ENCODE measurements around the gene AR.

The AR gene

GRCh38 chrX:67543818-67544217 is at the start of gene AR:
Gene AR, plus strand, starts transcription at chrX:67544021. Its CDS starts 1,126 bp downstream, at chrX:67545147.
- DNase-seq = no peak

- DNase-seq = no peak
Measured at GRCh38 chrX:67500617-67501016, 43.2 kb upstream of the AR start.

DNA sequence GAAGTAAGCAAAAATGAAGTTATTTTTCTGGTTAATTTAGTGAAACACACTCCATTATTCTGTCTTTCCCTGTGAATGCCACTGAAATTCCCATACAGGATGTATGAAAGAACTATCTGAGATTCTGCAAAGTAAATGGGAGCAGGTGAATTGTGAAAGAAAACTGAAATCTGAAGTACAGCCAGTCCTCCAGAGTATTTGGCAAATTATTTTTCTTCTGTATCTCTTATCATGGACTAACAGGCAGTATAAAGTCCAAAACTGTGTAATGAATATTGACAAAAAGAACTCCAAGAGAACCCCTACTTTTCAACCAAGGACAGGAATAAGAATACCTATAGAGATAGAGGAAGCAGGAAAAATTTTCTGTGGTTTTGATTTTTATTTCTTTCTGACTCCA is 40.8 kb upstream of the AR start:
- no peak for DNase-seq

DNA sequence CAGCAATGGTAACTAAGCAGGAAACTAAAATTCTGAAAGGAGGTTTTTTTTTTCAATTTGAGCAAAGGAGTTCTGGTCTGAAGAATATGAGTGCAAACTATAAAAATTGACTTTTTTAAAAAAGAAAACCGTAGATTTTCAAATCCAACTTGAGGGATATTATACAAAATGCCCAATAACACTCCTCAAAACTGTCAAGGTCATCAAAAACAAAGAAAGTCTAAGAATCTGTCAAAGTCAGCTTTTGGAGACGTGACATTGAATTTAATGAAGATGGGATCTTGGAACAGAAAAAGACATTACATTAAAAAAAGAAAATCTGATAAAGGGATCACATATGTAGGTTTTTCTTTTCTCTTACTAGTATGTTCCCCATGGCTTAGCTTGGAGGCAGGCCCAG is 40.4 kb upstream of the AR start:
- DNase-seq = no peak

- no peak for DNase-seq
Measured at GRCh38 chrX:67520671-67521070, 23.1 kb upstream of the AR start.

- no peak for DNase-seq
Measured at GRCh38 chrX:67523002-67523681, 20.7 kb upstream of the AR start.

DNA sequence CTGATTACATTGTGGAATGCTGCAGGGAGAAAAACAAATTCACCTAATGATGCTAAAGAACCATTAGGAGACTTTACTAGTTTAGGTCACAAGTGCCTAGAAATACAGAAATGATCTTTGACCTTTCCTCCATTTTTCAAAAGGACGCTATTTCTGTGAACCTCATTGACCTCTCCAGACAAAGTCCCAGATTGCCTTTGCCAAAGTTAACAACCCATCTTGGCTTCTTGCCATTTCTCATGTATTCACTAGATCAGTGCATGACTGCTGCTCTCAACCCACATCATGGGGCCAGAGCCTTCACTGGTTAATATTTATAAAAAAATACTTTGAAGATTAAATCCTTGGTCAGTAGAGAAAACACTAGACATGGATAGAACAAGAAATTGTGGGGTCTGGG is 19.9 kb upstream of the AR start:
- DNase-seq = no peak

GRCh38 chrX:67524428-67524827 is 19.4 kb upstream of the AR start:
- DNase-seq = no peak

- no peak for DNase-seq
Measured at GRCh38 chrX:67524950-67525691, 18.7 kb upstream of the AR start.

DNA sequence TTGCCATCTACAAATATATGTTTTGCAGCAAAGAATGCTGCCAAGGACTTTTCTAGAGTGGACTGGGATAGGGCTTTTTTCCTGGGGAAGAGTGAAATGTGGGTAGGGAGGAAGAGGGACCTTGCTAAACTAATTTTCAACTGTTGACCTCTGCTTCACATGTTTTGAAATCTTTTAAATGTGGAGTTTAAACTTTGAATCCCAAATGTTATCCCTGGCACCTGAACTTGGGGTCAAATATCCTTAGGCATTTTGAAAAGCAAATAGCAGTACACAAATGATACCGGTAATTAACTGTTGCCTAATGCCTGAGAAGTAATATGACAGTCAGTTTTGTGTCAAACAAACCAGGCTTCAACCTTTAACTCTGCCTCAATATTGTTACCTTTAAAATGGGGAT is 7.3 kb upstream of the AR start:
- DNase-seq = no peak

GRCh38 chrX:67538383-67538782 is 5.4 kb upstream of the AR start:
- no peak for DNase-seq

DNA sequence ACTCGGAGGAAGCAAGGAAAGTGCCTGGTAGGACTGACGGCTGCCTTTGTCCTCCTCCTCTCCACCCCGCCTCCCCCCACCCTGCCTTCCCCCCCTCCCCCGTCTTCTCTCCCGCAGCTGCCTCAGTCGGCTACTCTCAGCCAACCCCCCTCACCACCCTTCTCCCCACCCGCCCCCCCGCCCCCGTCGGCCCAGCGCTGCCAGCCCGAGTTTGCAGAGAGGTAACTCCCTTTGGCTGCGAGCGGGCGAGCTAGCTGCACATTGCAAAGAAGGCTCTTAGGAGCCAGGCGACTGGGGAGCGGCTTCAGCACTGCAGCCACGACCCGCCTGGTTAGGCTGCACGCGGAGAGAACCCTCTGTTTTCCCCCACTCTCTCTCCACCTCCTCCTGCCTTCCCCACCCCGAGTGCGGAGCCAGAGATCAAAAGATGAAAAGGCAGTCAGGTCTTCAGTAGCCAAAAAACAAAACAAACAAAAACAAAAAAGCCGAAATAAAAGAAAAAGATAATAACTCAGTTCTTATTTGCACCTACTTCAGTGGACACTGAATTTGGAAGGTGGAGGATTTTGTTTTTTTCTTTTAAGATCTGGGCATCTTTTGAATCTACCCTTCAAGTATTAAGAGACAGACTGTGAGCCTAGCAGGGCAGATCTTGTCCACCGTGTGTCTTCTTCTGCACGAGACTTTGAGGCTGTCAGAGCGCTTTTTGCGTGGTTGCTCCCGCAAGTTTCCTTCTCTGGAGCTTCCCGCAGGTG is 637 bp downstream of the AR start:
- DNase-seq = no peak

- no peak for DNase-seq
Measured at GRCh38 chrX:67545036-67545821, 1.4 kb downstream of the AR start.

GRCh38 chrX:67545893-67546495 is 2.2 kb downstream of the AR start:
- DNase-seq = no peak

DNA sequence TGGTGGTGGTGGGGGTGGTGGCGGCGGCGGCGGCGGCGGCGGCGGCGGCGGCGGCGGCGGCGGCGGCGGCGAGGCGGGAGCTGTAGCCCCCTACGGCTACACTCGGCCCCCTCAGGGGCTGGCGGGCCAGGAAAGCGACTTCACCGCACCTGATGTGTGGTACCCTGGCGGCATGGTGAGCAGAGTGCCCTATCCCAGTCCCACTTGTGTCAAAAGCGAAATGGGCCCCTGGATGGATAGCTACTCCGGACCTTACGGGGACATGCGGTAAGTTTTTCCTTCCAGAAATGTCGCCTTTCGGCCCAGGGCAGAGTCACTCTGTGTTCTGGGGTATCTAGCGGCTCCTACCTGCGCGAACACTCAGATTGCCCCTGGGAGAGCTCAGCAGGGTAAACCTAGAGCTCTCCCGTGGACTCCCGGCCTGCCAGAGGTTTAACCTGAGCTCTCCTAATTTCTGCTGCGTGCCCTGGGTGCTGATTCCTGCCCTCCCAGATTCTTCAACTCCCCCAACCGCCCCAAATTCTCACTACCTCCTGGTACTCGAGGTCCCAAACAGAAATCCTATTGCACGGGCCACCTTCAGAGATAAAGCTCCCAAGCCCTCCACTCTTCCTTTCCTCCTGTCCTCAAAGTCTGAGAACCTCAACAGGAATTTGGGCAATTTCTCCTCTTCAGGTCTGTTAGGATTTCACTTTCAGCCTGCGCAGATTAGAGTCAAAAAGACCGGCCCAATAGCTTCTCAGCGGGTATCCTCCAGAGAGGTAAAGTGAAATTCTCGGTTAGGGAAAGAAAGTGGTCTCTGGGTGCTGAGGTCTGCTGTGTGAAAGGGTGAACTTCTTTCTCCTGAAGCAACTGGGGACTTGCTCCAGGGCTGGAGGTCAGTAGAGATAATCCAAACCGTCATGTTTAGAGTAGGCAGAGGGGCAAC is 2.9 kb downstream of the AR start:
- DNase-seq = no peak

- peak; percentile 9 to 21 for DNase-seq
Measured at GRCh38 chrX:67555578-67556203, 11.9 kb downstream of the AR start.

- DNase-seq = no peak
Measured at GRCh38 chrX:67558267-67558666, 14.4 kb downstream of the AR start.

DNA sequence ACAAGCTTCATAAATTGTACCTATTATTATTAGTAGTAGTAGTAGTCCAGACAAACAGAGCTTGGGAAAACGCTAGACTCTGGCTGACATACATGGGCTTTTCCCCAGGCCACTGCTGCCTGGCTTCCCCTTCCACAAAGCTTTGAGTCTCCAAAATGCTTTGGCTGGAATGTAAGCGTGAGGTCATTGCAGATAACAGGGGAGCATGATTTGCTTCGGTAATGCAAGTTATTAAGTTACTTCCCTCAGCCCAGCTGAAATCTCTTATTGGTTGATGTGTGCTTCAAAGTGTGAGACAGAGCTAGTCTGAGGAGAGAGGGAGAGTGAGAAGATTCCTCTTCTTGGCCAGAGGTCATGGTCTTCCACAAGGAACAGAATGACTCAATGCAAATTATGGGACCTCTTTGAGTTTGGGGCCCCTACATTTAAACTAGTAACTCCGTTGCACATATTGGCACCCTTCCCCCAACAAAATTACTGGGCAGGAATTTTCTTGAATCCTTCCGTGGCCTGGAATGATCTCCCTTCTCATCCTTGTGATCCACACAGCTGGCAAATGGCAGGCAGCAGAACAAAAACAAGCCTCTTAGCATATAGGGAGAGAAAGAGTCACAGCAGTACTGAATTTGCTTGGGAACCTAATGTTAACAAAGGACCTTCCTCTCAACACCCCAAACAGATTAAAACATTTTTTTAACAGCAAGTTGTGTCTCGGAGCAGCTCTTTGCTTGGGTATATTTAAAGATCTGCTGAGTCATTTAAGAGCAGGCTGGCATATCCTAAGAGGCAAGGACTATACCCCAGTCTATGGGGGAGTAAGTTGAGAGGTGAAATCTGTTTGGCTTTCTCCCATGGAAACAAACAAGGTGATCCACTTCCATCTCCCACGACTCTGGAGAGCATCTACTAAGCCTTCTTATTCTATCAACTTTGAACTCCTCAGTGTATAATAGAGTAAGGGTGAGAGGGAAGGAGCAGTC is 19.9 kb downstream of the AR start:
- DNase-seq = no peak

- no peak for DNase-seq
Measured at GRCh38 chrX:67564475-67564874, 20.7 kb downstream of the AR start.

DNA sequence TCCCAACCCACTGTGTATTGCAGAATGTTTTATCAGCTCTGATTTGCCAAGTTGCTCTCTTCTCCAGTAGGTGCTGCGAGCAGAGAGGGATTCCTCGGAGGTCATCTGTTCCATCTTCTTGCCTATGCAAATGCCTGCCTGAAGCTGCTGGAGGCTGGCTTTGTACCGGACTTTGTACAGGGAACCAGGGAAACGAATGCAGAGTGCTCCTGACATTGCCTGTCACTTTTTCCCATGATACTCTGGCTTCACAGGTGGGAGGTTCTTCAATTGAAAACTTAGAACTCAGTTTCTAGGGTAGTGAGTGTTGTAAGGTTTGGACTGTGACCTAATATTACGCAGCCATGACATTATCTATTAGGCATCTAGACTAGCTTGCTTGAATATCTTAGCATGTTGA is 24.9 kb downstream of the AR start:
- DNase-seq = no peak
